GM19239 (cell line): ENCODE results near the gene PGC.
A peak's percentile ranks its signal among the peaks of the same experiment; 100 is the strongest.

Experiments used
- DNase-seq: peaks from one replicate; pipeline ENCODE4 v3.0.0; 2011; ENCODE audit warnings: low spot score; ENCODE audit not compliant: insufficient read length
- FAIRE-seq: peaks from 2 replicates; lab custom pipeline; 2011; peaks lifted over from hg19 to GRCh38; lab: Jason Lieb, UNC

The PGC gene

DNA sequence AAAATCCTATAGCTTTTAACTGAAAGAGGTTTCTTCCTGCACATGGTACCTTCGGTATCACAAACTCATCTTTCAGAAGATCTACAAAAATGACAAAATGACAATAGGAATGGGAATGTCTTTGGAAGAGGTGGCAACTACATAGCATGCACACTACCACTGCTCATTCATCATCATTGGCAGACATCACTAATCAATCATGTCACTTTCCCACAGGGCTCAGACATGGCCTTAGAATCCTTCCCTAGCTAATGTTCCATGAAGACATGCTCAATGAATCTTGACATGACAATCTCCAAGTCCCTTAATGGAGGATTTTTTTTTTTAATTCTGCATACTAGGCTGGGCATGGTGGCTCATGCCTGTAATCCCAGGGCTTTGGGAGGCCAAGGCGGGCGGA lies 3.2 kb upstream of the PGC start:
- DNase-seq = no peak
- no peak for FAIRE-seq

DNA sequence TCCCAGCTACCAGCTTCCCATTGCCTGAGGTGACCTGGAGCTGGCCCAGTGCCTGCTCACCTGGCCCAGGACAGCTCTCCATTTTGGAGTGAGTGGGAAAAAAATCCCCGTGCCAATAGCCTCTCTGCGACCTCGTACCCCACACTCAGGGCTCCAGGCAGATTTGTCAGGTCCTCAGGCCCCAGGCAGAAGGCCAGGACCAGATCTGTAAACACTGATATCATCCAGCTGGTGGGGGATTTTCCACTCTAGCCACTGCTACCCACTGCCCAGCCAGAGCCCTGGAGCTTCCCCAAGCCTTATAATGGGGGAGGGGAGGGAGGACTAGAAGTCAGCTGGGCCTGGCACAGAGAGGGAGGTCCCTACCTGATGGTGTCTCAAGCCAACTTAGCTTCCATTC lies 1.3 kb upstream of the PGC start:
- no peak for FAIRE-seq

DNA sequence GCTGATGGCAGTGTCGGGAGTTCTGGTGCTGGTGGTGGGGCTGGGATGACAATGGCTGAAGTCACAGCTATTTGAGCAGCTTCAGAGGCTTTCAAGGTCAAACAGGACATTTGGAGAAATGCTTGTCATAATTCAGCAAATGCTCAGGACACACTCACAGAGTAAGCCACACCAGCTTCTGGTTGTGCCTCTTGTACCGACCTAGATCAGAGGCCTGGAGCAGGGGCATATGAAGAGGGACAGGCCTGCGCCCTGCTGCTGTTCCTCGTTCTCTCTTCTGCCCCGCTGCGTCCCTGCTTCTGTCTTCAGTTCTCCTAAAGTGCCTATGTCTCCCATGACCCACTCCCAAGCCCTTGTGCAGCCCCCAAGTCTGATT lies 893 bp upstream of the PGC start:
- FAIRE-seq (no peak), DNase-seq (no peak)

More for the DNA sequence above, 1.3 kb upstream of the PGC start:
- DNase-seq = no peak

DNA sequence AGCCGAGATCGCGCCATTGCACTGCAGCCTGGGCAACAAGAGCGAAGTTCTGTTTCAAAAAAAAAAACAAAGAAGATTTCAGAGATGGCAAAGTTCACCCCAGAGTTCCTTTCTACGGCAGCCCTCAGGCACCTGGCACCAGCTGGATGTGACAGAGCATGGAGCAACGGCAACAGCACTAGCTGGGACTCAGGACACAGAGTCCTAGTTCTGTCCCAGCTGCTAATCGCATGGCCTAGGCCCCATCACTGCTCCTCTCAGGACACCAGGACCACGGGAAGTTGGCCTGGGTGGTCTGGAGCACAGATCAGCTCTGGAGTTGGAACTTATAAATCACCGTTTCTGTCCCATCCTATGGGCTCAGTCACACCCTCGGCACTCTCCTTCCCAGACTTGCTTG lies 1.1 kb downstream of the PGC start:
- FAIRE-seq = no peak
- DNase-seq = no peak

DNA sequence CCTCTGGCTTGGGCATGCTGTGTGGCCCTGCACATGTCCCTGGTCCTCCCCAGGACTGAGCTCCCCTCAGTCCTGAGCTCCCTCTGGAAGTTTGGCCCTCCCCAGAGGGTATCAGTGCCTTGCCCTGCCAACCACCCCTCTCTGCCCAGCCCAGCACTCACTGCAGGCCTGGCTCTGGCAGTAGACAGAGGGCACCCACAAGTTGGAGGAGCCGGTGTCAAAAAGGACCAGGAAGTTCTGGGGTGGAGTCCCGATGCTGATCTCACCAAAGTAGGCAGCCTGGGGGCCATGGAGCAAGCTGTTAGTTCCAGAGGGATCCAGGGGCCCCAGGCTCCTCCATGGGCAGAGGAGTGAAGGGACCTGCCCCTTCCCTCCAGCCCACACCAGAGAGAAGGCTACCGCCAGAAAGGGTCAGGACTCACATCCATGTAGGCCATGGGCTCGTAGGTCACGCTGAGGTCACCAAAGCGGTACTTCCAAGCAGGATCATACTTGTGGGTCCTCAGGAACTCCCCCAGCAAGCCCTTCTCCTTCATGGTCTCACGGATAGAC lies 2.9 kb downstream of the PGC start:
- FAIRE-seq (no peak), DNase-seq (no peak)

DNA sequence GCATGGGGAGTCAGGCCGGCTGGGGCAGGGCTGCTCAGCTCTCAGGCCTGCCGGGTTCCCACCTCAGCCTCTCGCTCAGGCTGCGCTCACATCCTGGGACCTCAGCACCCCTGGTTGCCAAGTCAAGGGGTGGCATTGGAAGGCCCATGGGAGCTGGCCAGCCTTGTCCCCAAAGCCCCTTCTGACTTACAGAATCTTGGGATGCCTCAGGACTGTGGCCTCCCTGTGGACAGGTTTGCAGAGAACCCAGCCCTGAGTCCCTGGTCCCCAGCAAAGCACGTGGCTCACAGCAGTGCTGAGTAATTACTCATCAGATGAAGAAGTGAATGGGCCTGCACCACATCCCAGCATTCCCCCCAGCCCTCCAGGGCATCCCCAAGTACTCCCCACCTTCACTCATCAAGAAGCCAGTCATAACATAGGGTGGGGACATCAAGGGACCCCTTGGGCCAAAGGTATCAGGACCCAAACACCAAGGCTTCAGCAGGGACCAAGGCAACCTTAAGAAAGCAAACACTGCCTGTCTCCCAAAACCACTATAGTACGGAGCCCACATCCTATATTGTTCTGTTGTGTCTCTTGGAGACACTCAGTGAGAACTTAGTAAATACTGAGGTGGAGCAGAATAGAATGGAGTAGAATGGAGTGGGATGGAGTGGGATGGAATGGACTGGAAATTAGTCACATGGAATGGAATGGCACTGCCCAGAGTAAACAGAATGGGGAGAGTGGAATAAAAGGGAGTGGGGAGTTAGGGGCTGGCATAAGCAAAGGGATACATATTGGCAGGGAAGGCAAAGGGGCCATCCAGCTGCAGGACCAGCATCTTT lies 3.6 kb downstream of the PGC start:
- no peak for DNase-seq
- FAIRE-seq = no peak

DNA sequence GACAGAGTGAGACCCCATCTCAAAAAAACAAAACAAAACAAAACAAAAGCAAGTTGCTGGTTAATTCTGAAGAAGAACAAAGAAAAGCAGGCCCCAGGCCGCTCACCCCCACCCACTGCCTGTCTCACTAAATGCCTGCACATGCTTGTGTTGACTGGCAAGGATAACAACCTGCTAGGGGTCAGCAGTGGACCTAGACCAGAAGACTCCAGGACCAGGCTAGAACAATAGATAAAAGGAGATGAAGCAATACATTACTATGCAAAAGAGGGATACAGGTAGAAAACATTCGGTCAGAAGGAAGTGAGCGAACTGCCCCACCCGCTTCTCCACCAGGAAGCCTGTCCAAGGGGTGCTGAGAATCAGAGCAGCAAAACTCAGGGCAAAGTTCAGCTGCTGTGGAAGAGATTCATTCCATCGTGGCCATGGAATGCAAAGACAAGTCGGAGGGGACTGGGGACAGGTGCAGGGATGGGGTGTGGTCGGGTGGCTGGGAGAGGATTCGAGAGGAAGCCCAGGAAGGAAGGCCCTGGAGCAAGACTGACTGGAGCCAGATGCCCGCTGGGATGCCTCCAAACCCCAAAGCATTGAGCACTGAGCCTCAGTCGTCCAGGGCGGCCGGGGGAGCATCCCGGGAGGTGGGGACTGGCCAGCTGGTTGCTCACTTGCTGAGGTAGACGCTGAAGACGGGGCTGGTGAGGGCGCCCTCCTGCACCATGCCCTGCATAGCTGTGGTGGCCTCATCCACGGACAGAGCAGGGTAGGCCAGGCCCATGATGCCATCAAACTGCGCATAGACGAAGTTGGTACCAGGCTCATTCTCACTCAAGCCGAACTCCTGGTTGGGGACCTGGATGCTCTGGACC lies 5.3 kb downstream of the PGC start:
- FAIRE-seq = no peak
- no peak for DNase-seq

DNA sequence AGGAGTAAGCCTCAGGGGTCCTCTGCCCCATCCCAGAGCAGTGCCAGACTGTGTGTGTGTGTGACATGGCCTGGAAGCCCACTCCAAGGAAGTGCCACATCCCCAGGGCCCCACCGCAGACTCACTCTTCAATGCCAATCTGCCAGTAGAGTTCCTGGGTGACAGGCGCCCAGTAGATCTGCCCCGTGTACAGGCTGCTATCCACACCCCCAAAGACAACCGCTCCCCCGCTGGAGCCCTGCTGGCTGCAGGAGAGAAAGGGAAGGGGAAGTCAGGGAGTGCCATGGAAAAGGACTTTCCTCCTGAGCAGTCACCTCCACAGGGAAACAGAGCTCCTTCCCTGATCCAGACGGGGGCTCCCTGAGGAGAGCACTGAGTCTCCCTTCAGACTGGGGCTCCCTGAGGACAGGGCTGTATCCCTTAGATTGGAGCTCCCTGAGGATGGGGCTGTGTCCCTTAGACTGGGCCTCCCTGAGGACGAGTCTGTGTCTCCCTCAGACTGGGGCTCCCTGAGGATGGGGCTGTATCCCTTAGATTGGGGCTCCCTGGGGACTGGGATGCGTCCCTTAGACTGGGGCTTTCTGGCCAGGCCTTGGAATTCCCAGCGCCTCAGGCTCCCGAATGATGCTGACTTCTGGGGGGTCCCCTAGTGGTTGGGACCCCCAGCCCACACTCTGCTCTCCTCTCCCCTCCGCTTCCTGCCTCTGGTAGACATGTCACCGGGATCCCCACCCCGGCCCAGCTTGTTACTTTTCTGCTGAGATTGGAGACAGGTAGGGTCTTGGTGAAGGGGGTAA lies 6.6 kb downstream of the PGC start:
- DNase-seq (no peak), FAIRE-seq (no peak)

DNA sequence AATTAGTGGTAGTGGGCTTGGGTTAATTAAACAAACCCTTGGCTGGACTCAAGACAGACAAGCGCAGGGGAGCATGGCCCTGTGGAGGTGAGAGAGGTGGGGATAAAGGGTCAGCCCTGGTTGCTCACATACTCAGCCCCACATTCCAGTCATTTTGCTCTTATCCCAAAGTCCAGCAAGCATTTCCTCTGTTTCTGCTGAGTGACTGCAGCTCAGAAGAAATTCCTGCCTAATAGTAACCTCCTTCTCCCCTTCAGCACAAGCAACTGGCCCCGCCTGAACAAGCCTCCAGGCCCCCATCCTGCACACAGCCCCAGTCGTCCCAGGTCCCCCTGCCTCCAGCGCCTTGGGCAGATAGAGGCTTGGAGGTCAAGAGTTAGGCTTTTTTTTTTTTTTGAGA lies 8.2 kb downstream of the PGC start:
- no peak for DNase-seq
- no peak for FAIRE-seq

DNA sequence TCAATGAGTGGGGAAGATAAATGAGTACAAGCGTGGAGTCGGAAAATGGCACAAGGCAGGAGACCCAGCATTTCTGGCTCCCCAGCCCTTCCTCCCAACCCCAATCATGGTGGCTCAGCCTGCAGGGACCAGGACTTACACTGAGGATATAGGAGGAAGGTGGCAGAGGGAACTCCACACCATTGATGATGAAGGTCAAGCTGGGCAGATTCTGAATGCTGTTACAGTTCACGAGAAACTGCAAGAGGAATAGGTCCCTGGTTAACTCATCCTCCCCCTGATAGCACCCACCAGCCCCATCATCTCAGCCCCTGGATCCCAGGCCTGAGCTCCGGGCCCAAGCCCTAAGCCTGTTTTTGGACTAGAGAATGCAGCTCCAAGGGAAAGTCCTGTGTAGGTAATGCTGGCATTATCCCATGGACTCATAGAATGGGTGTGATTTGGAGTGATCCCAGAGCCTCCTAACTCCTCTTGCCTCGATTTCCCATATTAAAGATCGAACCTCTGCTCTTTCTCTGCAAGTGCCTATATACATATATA lies 9.5 kb downstream of the PGC start:
- FAIRE-seq = no peak
- DNase-seq = no peak

DNA sequence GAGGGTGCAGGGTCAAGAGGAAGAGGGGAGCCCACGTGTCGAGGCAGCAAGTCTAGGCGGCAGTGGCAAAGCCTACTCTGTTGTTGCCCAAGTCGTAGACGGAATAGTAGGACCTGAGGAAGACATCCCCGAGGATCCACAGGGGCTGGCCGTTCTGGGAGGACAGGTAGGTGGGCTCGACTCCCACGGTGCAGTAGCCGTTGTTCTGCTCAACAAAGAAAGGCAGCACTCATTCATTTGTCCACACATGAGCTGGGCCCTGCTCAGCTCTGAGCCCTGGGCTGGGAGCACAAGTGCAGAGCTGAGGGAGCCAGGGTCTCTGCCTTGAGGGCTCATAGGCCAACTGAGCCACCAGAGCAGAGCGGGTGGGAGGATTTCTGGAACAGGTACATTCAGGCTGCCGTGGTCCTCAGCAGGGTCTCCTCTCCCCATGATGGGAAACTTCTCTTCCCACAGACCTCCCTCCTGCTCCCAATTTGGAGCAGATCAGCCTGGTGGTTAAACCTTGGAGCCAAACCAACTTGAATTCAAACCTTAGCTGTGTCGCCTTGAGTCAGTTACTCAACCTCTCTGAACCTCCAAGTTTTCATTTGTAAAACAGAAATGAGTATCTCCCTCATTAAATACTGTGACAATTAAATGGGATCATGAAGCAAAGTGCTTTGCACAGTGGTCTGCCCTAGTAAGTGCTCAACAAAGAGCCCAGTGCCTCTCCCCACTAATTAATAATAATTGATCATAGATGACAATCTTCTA lies 10.2 kb downstream of the PGC start:
- FAIRE-seq (no peak), DNase-seq (no peak)

DNA sequence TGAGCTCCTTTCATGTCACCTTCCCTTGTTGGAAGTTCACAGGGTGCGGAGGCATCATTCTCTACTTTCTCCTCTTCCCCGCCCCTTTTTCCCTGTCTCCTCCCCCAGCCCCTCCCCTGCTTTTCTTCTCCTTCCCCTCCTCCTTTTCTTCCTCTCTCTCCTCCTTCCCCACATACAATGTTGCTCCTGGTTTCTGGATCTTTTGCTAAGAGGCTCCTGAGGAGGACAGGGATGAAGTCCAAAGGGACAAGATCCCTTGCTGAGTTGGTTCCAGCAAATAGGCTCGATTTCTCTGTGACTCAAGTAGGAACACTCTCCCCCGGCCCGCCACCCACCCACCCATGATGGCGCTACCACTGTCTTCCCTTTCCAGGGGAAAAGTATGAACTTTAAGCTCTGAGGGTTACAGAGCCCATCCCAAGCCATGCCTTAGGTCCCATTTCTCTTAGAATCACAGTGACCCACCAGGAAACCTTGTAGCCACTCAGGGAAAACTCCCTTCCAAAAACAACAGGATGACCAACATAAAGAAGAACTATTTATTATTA lies 10.9 kb downstream of the PGC start:
- FAIRE-seq = no peak

DNA sequence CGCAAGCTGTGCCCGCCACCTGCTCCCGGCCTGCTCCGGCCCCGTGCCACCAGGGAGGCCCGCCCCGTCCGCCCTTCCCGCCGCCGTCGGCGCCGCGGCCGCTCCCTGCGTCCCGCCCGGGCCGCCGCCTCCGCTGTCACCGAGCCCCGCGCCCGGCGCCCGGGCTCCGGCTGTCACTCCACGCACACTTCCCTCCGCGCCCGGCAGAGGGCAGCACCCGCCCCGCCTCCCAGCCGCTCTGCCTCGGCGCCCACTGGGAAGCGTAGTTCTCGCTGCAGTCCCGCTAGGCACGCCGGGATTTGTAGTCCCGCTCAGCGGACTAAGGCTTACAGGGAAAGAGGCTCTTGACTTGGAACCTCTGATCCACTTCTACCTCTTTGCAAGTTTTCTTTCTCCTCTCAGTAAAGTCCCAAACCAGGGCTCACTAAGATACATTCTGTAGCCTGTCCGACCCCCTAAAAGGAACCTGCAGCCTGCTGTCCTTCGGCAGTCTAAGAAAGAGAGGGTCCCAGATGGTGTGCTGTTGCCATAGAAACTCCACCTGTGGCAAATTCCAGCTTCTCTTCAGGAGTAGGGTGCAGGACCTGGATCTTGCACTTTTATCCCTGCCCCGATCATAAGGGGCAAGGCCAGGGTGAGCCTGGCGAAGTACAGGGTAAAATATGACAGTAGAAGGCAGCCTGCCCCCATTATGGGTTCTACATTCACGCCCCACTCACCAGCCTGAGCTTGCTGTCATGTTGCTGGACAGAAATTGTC lies 11.6 kb downstream of the PGC start, which contains the start of gene TFEB:
Gene TFEB, minus strand, starts transcription at position 182 of the 759 bp plus-strand sequence. CDS start 44,395 bp downstream, outside the sequence.
- peak; percentile 97 for DNase-seq
- peak; percentile 96 for FAIRE-seq

More for the DNA sequence above, 10.9 kb downstream of the PGC start:
- DNase-seq = no peak

DNA sequence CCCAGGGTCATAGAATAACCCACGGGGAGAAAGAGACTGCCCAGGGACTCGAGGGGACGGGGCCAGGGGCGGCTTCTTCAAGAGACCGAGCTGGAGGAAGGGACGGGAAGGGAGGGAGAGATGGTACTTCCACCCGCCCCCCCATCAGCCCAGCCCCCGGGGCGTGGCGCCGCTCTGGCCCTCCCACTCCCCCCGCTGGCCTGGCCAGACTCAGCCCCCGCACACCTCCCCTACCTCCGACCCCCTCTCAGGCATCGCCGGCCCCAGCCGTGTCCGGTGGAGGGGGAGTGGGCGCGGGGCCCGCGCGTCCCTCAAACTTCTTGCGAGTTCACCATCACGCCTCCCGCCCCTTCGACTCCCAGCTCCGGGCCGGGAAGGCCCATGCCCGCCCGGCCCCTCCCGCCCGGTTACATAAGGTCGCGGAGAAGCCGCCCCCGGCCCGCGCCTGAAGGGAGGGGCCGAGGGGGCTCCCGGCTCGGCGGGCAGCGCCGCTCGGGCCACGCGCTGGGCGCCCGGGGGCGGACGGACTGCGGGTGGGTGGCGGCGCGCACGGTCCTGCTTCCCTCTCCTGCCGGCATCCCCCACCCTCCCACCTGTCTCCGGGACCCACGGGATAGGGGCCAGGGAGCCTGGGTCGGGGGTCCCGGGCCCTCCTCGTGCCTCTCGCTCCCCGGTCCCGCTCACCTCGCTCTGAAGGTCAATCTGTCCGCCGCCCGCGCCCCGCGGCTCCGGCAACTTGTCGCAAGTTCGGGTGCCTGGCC lies 12.4 kb downstream of the PGC start:
- DNase-seq = peak; percentile 72
- peak; percentile 76 for FAIRE-seq

DNA sequence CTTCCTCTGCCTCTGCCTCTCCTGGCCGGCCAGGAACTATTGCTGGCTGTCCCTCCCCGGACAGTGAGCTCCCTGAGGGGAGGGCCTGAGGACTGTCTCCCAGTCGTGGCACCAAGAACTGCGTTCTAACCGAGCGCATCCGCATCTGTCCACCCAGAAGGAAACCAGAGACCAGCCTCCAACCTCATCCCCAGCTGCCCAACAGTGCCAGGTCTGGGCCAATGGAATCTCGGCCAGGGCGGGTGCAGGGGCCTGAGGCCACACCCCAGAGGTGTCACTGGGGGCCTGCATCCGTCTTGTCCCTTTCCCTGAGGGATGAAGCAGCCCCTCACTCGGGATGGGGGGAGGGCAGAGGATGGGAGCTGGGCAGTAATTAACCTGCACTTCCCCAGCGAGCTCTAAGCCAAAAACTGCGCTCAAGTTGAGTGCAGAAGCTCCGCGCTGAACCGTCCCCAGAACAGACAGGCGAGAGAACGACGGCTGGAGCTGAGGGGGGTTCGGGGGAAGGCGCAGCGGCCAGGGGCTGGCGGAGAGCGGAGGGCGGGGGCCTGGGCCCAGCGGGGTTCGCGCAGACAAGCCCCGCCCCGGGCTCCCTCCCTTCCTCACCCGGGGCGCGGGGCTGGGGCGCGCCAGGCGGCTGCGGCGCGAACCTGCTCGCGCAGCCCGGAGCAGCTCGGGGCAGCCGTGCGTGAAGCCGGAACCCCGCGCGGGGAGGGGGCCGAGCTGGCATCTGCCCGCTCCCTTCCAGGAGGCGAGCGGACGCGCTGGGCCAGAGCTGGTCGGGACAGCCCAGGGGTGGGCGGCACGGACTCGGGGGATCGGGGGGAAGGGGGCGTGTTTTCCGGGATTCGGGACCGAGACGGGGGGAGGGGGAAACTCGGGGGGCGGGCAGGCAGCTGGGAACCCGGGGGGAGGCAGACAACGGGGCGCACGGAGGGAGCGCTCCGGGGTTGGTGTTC lies 13.2 kb downstream of the PGC start:
- DNase-seq (peak; percentile 83), FAIRE-seq (peak; percentile 96)

DNA sequence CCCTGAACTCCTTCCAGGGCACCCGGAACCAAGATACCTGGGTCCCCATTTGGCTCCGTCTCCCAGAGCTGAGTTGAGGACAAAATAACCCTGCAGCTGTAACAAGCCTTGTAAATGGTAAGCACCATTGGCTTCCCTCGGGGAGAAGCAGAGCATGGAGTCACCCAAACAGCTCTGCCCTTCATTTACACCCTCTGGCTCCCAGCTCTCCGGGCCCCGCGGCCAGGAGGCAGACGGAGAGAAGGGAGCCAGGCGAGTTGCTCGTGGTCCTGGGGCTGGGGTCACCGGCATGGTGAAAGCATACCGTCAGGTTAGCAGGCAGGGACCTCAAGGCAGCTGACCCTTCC lies 13.9 kb downstream of the PGC start:
- FAIRE-seq (no peak), DNase-seq (no peak)
